Measurements from ENCODE around the gene TMEM98.
"Not testable (repeated sequence)": the region's sequence is repeated elsewhere in the genome, so short reads cannot be mapped to it uniquely, and the experiment has no call there.

TMEM98 gene

DNA sequence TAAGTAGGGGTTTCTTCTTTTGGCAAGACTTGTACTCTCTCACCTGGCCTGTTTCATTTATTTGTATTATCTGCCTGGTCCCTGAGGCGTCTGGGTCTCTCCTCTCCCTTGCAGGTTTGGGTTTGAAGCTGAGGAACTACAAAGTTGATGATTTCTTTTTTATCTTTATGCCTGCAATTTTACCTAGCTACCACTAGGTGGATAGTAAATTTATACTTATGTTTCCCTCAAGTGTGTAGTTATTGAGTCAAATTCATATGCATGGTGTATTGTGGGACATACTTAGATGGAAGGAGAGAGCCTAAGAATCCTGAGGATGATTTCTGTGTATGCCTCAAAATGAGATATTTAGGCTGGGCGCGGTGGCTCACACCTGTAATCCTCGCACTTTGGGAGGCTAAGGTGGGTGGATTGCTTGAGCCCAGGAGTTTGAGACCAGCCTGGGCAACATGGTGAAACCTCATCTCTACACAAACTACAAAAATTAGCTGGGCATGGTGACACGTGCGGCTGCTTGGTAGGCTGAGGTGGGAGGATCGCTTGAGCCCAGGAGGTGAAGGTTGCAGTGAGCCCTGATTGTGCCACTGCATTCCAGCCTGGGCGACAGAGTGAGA lies 13.6 kb downstream of the TMEM98 start:
- no peak for DNase-seq

GRCh38 chr17:32943206-32943605 lies 15.3 kb downstream of the TMEM98 start:
- no peak for DNase-seq

GRCh38 chr17:32943647-32944191 lies 15.8 kb downstream of the TMEM98 start:
- no peak for DNase-seq

DNA sequence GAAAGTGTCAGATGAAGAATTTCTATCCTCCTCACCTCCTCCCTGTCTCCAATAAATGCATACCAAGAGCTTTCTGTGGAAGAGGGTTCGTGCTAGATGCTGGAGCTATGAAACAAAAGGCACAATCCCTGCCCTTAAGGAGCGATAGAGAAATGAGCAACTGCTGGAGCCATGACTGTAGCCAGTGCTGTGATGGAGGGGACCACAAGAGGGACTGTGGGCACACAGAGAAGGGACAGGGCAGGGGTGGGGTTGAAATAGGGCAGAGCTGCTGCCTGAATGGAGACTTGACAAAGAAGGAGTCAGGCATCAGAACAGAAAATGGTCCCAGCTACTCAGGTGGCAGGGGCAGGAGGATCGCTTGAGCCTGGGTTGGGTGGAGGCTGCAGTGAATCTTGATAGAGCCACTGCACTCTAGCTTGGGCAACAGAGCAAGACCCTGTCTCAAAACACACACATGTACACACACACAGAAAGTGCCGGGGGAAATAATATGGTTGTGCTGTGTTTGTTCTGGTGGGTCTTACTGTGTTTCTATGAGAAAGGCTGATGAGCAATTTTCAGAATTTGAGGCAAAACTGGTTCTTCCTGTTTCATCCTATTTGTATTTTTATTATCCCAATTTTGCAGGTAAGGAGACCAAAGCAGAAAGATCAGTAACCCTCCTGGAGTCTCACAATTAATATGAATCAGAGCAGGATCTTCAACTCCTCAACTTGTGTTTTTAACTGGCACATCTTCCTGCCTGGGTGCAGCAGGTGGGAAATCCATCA lies 16.5 kb downstream of the TMEM98 start:
- DNase-seq = no peak

DNA sequence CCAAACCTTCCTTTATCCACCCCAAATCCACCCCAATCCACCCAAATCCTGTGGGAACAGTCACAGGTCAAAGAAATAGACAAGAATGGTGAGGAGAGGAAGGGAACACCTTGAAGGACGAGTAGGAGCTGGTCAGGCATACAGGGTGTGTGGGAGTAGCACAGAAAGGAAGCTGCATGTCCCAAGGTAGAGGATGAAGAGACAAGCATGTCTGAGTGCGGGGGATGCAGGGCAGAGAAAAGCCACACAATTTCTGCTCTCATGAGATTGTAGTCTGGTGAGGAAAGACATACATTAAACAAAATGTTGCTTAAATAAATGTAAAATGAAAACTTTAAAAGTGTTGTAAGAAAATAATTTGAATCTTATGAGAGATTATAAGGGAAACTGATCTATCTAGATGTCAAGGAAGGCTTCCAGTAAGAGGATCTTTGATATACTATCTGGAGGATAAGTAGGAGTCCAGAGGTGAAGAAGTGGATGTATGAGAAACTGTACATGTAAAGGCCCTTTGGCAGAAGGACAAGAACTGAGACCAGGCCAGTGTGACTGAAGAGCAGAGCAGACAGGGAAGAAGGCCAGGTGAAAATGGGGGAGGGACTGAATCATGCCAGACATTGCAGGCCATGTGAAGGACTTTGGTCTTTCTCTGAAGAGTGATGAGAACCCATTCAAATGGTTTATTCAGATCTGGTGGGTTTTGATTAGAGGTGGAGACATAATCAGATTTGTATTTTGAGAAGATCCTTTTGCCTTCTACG lies 18.6 kb downstream of the TMEM98 start:
- DNase-seq = no peak

GRCh38 chr17:32947736-32948135 lies 19.8 kb downstream of the TMEM98 start:
- DNase-seq = no peak

DNA sequence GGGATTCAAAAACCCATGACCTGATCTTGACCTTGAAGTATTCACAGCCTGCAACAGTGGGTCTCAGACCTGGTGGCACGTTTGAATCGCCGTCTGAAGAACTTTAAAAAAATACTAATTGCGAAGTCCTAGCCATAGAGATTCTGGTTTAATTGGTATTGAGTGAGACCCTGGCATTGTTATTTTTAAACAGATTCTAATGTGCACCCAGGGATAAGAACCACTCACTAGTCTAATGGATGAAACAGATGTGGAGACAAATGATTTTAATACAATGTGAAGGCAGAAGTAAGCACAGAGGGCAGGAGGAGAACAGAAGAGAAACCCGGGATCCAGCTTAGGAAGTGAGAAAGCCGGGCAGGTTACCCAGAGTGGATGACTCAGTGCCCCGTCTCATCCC lies 21.2 kb downstream of the TMEM98 start:
- DNase-seq = no peak

DNA sequence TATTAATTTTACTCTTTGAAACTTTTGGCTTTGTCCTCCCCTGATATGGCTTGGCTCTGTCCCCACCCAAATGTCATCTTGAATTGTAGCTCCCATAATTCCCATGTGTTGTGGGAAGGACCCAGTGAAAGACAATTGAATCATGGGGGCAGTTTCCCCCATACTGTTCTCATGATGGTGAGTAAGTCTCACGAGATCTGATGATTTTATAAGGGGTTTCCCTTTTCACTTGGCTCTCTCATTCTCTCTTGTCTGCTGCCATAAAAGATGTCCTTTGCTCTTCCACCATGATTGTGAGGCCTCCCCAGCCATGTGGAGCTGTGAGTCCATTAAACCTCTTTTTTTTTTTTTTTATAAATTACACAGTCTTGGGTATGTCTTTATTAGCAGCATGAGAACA lies 24.5 kb downstream of the TMEM98 start:
- DNase-seq = not testable (repeated sequence)

DNA sequence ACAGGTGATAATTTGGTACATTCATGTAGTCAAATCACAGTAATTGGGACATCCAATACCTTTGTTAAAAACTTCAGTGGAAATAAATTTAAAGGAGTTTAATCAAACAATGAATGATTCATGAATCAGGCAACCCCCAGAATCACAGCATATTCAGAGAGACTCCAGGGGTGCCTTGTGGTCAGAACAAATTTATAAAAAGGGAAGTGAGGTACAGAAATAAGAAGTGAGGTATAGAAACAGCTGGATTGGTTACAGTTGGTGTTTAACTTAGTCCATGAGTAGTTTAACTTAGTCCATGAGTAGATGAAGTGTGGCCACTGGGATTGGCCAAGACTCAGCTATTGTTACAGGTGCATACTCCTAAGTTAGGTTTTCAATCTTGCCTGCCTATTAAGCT lies 25.1 kb downstream of the TMEM98 start:
- no peak for DNase-seq

GRCh38 chr17:32953857-32954256 lies 25.9 kb downstream of the TMEM98 start:
- DNase-seq = no peak

DNA sequence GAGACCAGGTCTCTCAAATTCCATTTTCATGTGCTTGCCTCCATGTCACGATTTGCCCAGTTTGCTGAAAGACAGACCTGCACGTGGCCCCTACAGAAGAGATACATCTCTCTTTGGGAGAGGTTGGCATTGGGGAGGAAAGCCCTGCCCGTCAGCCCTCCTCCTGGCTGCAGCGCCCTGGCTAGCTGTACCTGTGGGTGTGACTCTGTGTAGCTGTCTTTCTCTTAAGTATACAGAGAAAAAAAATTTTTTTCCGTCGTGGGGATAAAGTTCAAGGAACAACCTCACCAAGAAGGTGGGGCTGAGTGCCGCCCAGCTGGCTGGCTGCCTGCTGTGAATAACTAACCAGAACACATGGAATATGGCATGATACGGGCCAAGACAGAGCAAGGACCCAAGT lies 26.5 kb downstream of the TMEM98 start:
- no peak for DNase-seq

GRCh38 chr17:32955155-32955554 lies 27.2 kb downstream of the TMEM98 start:
- no peak for DNase-seq

DNA sequence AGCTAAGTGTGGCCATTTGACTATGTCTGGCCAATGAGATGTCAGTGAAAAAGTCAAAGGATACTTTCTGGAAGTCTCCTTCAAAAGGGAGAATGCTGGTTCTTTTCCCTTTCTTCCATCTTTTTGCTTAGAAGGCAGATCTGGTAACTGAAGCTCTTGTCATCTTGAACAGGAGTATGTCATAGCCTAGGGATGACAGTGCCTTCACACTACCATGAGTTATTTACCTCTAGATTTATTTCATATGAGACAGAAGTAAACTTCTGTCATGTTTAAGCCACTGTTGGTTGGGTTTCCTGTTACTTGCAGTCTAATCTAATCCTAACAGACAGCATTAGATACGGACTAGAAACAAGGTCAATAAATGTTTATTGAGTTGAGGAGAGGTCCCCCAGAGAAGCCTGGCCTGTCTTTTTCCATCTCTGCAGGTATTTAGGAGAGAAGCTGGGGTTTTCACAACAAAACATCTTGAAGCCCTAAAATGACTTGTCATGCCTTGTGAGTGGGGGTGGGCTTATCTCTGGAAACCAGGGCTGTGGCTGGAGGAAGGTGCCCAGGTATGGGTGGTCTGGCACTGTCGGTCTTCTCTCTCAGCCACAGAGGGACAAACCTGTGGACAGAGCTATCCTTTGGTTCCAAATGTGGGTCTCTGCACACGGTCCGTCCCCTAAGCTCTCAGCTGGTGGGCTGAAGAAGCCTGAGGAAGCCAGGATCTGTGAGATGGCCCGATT lies 28.5 kb downstream of the TMEM98 start:
- DNase-seq = no peak

GRCh38 chr17:32958418-32958817 lies 30.5 kb downstream of the TMEM98 start:
- no peak for DNase-seq

- DNase-seq = no peak
Measured at GRCh38 chr17:32960815-32961214, 32.9 kb downstream of the TMEM98 start.

- DNase-seq = no peak
Measured at GRCh38 chr17:32962320-32962711, 34.4 kb downstream of the TMEM98 start.

DNA sequence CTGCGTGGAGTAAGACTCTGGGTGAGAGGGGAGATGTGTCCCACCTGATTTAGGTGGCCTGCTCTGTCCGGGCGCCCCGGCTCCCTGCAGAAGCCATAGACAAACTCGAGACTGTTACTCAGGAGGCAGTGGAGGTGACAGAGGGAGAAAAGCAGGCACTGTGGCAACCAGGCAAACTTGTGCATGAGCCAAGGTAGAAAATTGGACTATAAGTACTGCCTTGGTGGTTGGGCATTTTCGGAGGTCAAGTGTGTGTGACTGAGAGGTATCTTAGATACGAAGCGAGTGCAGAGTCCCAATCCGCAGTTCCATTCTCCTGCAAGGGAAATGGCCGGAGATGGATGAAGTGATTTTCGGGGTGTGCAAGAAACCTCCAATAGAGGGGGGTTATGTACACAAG lies 36.6 kb downstream of the TMEM98 start:
- DNase-seq = no peak

DNA sequence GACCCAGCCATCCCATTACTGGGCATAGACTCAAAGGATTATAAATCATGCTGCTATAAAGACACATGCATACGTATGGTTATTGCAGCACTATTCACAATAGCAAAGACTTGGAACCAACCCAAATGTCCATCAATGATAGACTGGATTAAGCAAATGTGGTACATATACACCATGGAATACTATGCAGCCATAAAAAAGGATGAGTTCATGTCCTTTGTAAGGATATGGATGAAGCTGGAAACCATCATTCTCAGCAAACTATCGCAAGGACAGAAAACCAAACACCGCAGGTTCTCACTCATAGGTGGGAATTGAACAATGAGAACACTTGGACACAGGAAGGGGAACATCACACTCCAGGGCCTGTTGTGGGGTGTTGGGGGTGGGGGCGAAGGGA lies 41.3 kb downstream of the TMEM98 start:
- DNase-seq = not testable (repeated sequence)

DNA sequence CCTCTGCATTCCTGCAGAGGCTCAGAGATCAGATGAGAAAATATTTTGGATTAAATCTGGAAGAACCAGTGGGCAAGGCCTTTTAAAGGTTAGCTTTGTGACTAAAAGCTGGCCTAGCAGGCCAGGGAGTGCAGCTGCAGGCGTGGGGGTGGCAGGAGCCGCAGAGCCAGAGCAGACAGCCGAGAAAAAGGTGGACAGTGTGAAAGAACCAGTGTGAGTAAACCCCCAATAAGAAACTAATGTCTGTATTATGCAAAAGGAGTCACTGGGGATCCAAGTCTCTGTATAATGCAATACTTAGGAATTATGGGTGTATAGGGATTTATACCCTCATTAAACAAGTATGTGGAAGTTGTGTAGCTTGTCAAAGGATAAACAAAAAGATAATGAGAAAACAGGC lies 42.3 kb downstream of the TMEM98 start:
- no peak for DNase-seq

- no peak for DNase-seq
Measured at GRCh38 chr17:32971171-32971570, 43.2 kb downstream of the TMEM98 start.

DNA sequence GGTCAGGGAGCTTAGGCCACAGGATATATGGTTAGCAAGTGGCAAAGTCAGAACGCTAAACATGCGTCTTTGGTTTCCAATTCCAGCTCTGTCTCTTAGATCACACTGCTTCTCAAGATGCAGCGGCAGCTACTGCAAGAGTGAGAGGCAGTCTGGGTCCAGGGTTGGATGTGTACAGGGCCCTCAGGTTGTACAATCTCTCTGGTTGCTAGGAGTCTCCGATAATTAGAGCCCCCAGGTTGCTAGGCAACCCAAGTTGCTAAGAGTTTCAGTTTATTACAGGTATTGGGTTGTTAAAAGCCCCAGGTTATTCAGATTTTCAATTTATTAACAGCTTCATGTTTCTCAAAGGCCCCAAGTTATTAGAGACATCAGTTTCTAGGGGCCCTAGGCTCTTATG lies 48.2 kb downstream of the TMEM98 start:
- peak in 3 of 51 donors; percentile 1 to 5 (median 1) for DNase-seq

- no peak for DNase-seq
Measured at GRCh38 chr17:32976605-32977004, 48.7 kb downstream of the TMEM98 start.

All from hypothalamus (tissue), 51 donors.